DND-41 (cell line): ENCODE data around the gene RASL10B.

ENCODE experiments used
- CTCF ChIP-seq: IDR thresholded peaks from 2 replicates; pipeline ENCODE4 v1.5.1; 2012; ENCODE audit warnings: borderline replicate concordance, low read length, moderate library complexity, mild to moderate bottlenecking; ENCODE audit not compliant: poor library complexity, severe bottlenecking; ENCODE audit errors: extremely low read depth
- EZH2 ChIP-seq: IDR thresholded peaks from 3 replicates; pipeline ENCODE4 v1.6.1; 2012; ENCODE audit warnings: borderline replicate concordance, low read depth, mild to moderate bottlenecking, moderate library complexity, low read length, inconsistent platforms; ENCODE audit not compliant: severe bottlenecking

- TF ChIP-seq CTCF (no peak), EZH2 (no peak)
Observed at GRCh38 chr17:35717475-35717874, 14.0 kb upstream of the RASL10B start.
